GM19351 (cell line): ENCODE measurements around the gene TFPI.

ENCODE experiments used
- ATAC-seq: cut with Tn5 transposase; IDR thresholded peaks from one replicate; pipeline ENCODE4 v1.9.1; 2021; ENCODE audit warnings: mild to moderate bottlenecking, moderate library complexity; ENCODE audit not compliant: unreplicated experiment

Gene TFPI

GRCh38 chr2:187422282-187422681, 132.0 kb downstream of the TFPI start:
- ATAC-seq, result no peak

- ATAC-seq, result no peak
Measured at GRCh38 chr2:187421519-187421918, 132.7 kb downstream of the TFPI start.

- no peak for ATAC-seq
Measured at GRCh38 chr2:187419808-187420207, 134.4 kb downstream of the TFPI start.

- no peak for ATAC-seq
Measured at GRCh38 chr2:187415449-187415848, 138.8 kb downstream of the TFPI start.
